Measurements from ENCODE around the gene BRME1. TPM values are rescaled to one million over a fixed set of nuclear protein-coding genes. Genes with fewer than 3 reads are reported as not detected.

Gene BRME1
- total and polyA plus RNA-seq, 2 experiments from 2014 or later, result 4.0 to 8.2 TPM

DNA sequence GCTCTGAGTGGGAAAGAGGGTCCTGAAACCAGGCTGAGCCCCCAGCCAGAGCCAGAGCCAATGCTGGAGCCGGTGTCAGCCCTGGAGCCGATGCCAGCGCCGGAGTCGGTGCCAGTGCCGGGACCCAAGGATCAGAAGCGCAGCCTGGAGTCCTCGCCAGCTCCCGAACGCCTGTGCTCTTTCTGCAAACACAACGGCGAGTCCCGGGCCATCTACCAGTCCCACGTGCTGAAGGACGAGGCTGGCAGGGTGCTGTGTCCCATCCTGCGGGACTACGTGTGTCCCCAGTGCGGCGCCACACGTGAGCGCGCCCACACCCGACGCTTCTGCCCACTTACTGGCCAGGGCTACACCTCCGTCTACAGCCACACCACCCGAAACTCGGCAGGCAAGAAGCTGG, 28.6 kb downstream of the BRME1 start:
- H3K4me1 ChIP-seq (ENCODE audit: low read depth), result peaks cover 11% of the 10 kb centered on the region
- no peak overlapping the region for H3K4me3 ChIP-seq
- DNase-seq (ENCODE audit: low read depth in 1 of 2, low spot score in 1 of 2), result no peak
- no peaks in the 10 kb centered on the region for H3K9me3 ChIP-seq (ENCODE audit: low read depth)
- peaks cover 4% of the 10 kb centered on the region for H3K27me3 ChIP-seq
- H3K36me3 ChIP-seq, result no peaks in the 10 kb centered on the region
- TF ChIP-seq, protein P1, sequence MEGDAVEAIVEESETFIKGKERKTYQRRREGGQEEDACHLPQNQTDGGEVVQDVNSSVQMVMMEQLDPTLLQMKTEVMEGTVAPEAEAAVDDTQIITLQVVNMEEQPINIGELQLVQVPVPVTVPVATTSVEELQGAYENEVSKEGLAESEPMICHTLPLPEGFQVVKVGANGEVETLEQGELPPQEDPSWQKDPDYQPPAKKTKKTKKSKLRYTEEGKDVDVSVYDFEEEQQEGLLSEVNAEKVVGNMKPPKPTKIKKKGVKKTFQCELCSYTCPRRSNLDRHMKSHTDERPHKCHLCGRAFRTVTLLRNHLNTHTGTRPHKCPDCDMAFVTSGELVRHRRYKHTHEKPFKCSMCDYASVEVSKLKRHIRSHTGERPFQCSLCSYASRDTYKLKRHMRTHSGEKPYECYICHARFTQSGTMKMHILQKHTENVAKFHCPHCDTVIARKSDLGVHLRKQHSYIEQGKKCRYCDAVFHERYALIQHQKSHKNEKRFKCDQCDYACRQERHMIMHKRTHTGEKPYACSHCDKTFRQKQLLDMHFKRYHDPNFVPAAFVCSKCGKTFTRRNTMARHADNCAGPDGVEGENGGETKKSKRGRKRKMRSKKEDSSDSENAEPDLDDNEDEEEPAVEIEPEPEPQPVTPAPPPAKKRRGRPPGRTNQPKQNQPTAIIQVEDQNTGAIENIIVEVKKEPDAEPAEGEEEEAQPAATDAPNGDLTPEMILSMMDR (IDR thresholded peaks at IDR 0.05; ENCODE audit: low read depth, low read length), result no peak
- no peak overlapping the region for H3K27ac ChIP-seq

DNA sequence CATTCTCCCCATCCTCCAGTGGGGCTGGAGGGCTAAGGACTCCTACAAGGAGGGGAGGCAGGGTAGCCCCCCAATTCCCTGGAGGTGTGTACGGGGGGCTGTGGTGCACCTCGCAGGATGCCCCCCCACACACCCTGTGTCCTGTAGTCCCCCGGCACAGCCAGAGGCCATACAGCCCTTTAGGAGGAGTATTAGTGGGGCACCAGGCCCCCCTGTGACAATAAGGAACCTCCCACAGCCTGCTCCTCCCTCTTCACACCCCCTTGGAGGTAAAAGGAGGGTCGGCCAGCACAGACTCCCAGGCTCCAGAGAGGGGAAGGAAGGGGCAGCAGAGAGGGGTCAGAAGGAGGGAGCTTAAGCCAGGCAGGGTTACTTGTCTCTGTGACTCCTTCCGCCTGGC, 29.1 kb downstream of the BRME1 start, which contains the start of gene NANOS3:
NANOS3 (plus strand) TSS at position 301 of the 400 bp plus-strand sequence. CDS start 115 bp downstream, outside the sequence.
- no peaks in the 10 kb centered on the region for H3K36me3 ChIP-seq
- H3K4me3 ChIP-seq, result no peak within 1 kb of the TSS
- H3K27ac ChIP-seq, result no peak within 1 kb of the TSS
- TF ChIP-seq, protein P1 (IDR thresholded peaks at IDR 0.05; ENCODE audit: low read depth, low read length), result no peak
- H3K9me3 ChIP-seq (ENCODE audit: low read depth), result no peaks in the 10 kb centered on the region
- H3K4me1 ChIP-seq (ENCODE audit: low read depth), result peaks cover 11% of the 10 kb centered on the region
- peaks cover 4% of the 10 kb centered on the region for H3K27me3 ChIP-seq
- no peak for DNase-seq (ENCODE audit: low read depth in 1 of 2, low spot score in 1 of 2)

DNA sequence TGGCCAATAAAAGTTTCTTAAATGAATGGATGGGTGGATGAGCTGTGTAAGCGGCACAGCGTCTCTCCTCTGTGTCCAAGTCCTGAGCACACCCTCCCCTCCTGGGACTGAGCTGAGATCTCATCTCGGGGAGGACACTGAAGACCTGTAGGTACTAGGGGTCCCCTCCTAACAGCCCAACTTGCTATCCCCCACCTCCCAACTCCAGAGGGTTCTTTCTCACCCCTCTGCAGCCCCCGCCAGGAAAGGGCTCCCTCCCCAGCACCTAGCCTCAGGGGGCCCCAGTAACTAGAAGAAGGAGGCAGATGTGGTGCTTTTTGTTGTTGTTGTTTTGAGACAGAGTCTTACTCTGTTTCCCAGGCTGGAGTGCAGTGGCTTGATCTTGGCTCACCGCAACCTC, 30.1 kb downstream of the BRME1 start:
- peaks cover 4% of the 10 kb centered on the region for H3K27me3 ChIP-seq
- no peak overlapping the region for H3K27ac ChIP-seq
- TF ChIP-seq, protein P1 (IDR thresholded peaks at IDR 0.05; ENCODE audit: low read depth, low read length), result no peak
- H3K36me3 ChIP-seq, result no peaks in the 10 kb centered on the region
- H3K4me1 ChIP-seq (ENCODE audit: low read depth), result peaks cover 4% of the 10 kb centered on the region
- DNase-seq (ENCODE audit: low read depth in 1 of 2, low spot score in 1 of 2), result no peak
- H3K4me3 ChIP-seq, result no peak overlapping the region
- no peaks in the 10 kb centered on the region for H3K9me3 ChIP-seq (ENCODE audit: low read depth)

DNA sequence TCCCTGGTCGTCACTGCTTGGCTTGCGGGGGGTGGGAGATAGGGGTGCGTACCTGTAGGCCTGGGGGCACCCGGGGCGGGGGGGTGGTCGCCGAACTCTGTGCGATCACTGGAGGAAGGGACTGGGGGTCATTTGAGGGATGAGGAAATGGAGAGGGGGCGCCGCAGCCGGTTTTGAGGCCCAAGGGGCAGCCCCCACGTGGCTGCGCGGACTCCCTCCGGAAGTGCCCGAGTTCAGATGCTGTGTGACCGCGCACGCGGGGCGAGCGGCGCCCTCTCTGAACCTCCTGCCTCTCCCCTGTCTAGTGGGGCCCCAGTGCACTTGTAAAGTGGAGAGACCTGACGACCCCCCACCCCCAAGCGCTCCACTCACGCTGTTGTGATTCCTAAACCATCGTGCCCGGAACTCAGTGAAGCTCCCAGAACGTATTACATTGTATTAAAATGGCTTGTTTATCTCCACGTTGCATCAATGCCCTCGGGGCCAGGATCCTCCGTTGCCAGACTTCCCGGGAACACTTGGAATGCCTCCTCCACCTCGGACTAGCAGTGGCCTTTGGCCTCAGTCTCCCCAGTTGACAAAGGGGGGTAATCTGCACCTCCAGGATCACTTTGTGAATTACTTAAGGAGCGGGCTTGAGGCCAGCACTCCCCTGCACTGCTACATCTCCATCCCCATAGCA, 31.9 kb downstream of the BRME1 start:
- Histone ChIP-seq H3K4me1 (ENCODE audit: low read depth) (no peaks in the 10 kb centered on the region), H3K36me3 (no peaks in the 10 kb centered on the region), H3K27me3 (peaks cover 4% of the 10 kb centered on the region), H3K27ac (no peak overlapping the region), H3K9me3 (ENCODE audit: low read depth) (no peaks in the 10 kb centered on the region), H3K4me3 (no peak overlapping the region)
- no peak for DNase-seq (ENCODE audit: low read depth in 1 of 2, low spot score in 1 of 2)
- TF ChIP-seq, protein P1 (IDR thresholded peaks at IDR 0.05; ENCODE audit: low read depth, low read length), result no peak

DNA sequence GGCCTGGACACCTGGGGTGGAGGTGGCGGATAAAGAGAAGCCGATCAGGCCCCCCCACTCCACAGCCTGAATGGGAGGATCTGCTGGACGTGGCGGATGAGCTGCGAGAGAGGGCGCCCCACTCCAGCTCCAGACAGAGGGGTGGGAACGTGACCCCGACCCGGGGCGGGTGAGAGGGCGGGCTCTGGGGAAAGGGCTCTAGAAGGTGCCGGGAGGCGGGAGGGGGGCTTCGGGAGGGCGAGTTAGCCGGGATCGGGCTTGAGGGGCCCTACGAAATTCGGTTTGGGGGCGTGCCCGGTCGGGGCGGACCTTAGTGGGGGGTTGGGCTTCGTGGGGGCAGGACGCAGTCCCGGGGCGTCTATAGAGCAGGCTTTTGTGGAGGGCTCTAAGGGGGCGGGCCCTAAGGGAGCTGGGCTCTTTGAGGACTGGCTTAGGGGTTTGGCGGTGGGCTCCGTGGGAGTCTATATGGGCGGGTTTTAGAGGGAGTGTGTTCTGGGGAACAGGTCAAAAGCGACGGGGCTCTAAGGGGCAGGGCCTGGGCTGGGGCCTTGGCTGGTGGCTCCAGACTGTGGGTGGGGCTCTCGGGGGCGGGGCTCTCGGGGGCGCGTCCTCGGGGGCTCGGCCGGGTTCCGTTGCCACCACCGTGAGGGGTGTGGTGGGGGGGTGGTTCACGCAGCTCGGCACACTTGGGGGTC, 33.1 kb downstream of the BRME1 start:
- TF ChIP-seq, protein P1 (IDR thresholded peaks at IDR 0.05; ENCODE audit: low read depth, low read length), result peak; percentile 29
- no peaks in the 10 kb centered on the region for H3K36me3 ChIP-seq
- peak in 1 of 2 donors; percentile 70 for DNase-seq (ENCODE audit: low read depth in 1 of 2, low spot score in 1 of 2)

More for the DNA sequence above, 33.1 kb downstream of the BRME1 start:
- Histone ChIP-seq H3K4me3 (peak overlapping the region; percentile 28), H3K4me1 (ENCODE audit: low read depth) (no peaks in the 10 kb centered on the region), H3K27me3 (peaks cover 15% of the 10 kb centered on the region), H3K27ac (no peak overlapping the region), H3K9me3 (ENCODE audit: low read depth) (no peaks in the 10 kb centered on the region)

Measured in cardiac muscle cell (in vitro differentiated cells and primary cell).